Mucosa of rectum (tissue), 2 donors: ENCODE data around the gene KCNAB1.

ENCODE experiments used
- H3K27ac ChIP-seq, 2 donors: one replicate each; pipeline ENCODE4 v1.7.0; 2013; ENCODE audit warnings: inconsistent platforms in 2 of 2, low read depth in 2 of 2, low read length in 2 of 2
- H3K27me3 ChIP-seq, 2 donors: one replicate each; pipeline ENCODE4 v1.7.0; 2013; ENCODE audit warnings: low read length in 2 of 2; ENCODE audit not compliant: control insufficient read depth in 2 of 2, insufficient read depth in 2 of 2
- H3K36me3 ChIP-seq, 2 donors: one replicate each; pipeline ENCODE4 v1.7.0; 2013; ENCODE audit warnings: low read length in 2 of 2; ENCODE audit not compliant: control insufficient read depth in 2 of 2, insufficient read depth in 2 of 2
- H3K4me1 ChIP-seq, 2 donors: one replicate each; pipeline ENCODE4 v1.7.0; 2013; ENCODE audit warnings: low read length in 2 of 2, mild to moderate bottlenecking in 1 of 2; ENCODE audit not compliant: control insufficient read depth in 2 of 2, insufficient read depth in 2 of 2
- H3K4me3 ChIP-seq, 2 donors: one replicate each; pipeline ENCODE4 v1.7.0; 2013; ENCODE audit warnings: low read length in 2 of 2
- H3K9ac ChIP-seq, 2 donors: one replicate each; pipeline ENCODE4 v1.7.0; 2013; ENCODE audit warnings: low read length in 2 of 2, low read depth in 1 of 2, mild to moderate bottlenecking in 1 of 2
- H3K9me3 ChIP-seq, 2 donors: one replicate each; pipeline ENCODE4 v1.7.0; 2013; ENCODE audit warnings: low read length in 2 of 2; ENCODE audit not compliant: control insufficient read depth in 2 of 2
- donor health status: healthy.
- donor health status: Normal muscosa, but diverticular disease.

Gene KCNAB1

GRCh38 chr3:156579427-156579851 lies 459.1 kb downstream of the KCNAB1 start:
- Histone ChIP-seq H3K27me3 (no peaks in the 10 kb centered on the region), H3K9ac (no peak overlapping the region), H3K4me3 (no peak overlapping the region), H3K36me3 (no peaks in the 10 kb centered on the region), H3K4me1 (no peaks in the 10 kb centered on the region), H3K9me3 (no peaks in the 10 kb centered on the region), H3K27ac (no peak overlapping the region)

GRCh38 chr3:156581033-156581432 lies 460.7 kb downstream of the KCNAB1 start:
- Histone ChIP-seq H3K27ac (no peak overlapping the region), H3K9ac (no peak overlapping the region), H3K27me3 (no peaks in the 10 kb centered on the region), H3K4me1 (no peaks in the 10 kb centered on the region), H3K36me3 (no peaks in the 10 kb centered on the region), H3K4me3 (no peak overlapping the region), H3K9me3 (no peaks in the 10 kb centered on the region)

GRCh38 chr3:156581954-156582353 lies 461.6 kb downstream of the KCNAB1 start:
- no peaks in the 10 kb centered on the region for H3K9me3 ChIP-seq
- H3K9ac ChIP-seq, result no peak overlapping the region
- no peaks in the 10 kb centered on the region for H3K36me3 ChIP-seq
- H3K27me3 ChIP-seq, result no peaks in the 10 kb centered on the region
- no peaks in the 10 kb centered on the region for H3K4me1 ChIP-seq
- no peak overlapping the region for H3K27ac ChIP-seq
- H3K4me3 ChIP-seq, result no peak overlapping the region

GRCh38 chr3:156582532-156583183 lies 462.3 kb downstream of the KCNAB1 start:
- Histone ChIP-seq H3K36me3 (no peaks in the 10 kb centered on the region), H3K27me3 (no peaks in the 10 kb centered on the region), H3K9me3 (no peaks in the 10 kb centered on the region), H3K4me3 (no peak overlapping the region), H3K4me1 (no peaks in the 10 kb centered on the region), H3K9ac (no peak overlapping the region), H3K27ac (no peak overlapping the region)

- no peak overlapping the region for H3K4me3 ChIP-seq
- no peaks in the 10 kb centered on the region for H3K9me3 ChIP-seq
- no peaks in the 10 kb centered on the region for H3K4me1 ChIP-seq
- H3K36me3 ChIP-seq, result no peaks in the 10 kb centered on the region
- no peak overlapping the region for H3K27ac ChIP-seq
- no peak overlapping the region for H3K9ac ChIP-seq
- H3K27me3 ChIP-seq, result no peaks in the 10 kb centered on the region
These were observed 463.1 kb downstream of the KCNAB1 start for GRCh38 chr3:156583469-156583868.

- Histone ChIP-seq H3K9me3 (no peaks in the 10 kb centered on the region), H3K4me1 (no peaks in the 10 kb centered on the region), H3K36me3 (no peaks in the 10 kb centered on the region), H3K9ac (no peak overlapping the region), H3K27me3 (no peaks in the 10 kb centered on the region), H3K27ac (no peak overlapping the region), H3K4me3 (no peak overlapping the region)
These were observed 466.8 kb downstream of the KCNAB1 start for GRCh38 chr3:156586905-156587759.

- Histone ChIP-seq H3K9me3 (no peaks in the 10 kb centered on the region), H3K27me3 (no peaks in the 10 kb centered on the region), H3K27ac (no peak overlapping the region), H3K9ac (no peak overlapping the region), H3K4me3 (no peak overlapping the region), H3K36me3 (no peaks in the 10 kb centered on the region), H3K4me1 (no peaks in the 10 kb centered on the region)
These were observed 467.3 kb downstream of the KCNAB1 start for GRCh38 chr3:156587760-156588069.
